Measurements from ENCODE around the gene ZAR1L.

Gene ZAR1L

DNA sequence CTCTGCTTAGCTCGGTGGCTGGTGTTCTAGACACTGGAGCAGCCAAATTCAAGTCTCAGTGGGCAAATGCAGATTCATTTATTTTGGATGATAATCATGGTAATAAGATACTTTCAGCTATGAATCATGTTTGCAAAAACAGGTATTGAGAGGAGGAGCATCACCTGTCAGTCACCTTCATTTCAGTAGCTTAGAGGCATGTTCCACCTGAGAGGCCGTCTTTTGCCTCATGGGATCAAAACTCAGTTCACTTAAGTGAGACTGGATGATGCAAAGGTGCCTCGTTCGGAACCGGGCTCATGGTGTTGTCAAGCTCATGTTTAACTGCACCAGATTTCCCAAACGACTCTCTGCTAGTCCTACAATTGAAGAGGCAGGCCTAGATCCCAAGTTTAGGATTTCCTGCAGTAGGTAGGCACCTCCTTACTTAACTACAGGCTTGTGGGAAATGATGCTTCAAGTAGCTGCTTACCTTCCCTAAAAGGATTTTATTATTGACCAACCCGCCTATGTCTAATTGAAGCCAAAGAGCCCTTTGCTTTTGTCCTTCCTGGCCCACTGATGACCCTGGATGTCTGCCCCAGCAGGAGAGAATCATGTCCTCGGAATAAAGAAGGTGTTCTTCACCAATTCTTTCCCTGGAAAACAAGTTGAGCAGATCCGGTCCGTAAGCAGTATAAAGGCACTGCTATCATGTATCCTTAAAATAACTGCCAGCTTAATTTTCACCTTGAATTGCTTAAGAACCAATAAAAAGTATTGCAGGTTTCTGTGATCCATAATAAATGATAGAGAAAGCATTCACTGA is 60.0 kb downstream of the ZAR1L start:
- DNase-seq: no peak

DNA sequence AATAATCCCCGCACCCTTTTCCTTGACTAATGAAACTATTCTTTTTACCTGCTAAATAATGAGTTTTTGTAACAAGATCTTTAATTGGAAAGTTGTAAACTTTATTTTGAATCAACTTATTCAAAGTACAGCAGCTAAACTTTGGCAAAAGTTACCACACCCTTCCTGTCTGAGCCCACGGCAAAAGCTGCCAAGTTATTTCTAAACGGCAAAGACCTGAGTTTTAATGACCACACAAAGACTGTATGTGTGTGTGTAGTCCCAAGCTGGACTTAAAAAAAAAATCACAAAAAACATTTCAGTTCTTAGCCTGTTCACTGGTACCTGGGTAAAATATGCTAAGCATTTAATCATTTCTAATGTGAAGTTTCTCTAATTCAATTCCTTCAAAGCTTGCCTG is 60.7 kb downstream of the ZAR1L start:
- DNase-seq: no peak

DNA sequence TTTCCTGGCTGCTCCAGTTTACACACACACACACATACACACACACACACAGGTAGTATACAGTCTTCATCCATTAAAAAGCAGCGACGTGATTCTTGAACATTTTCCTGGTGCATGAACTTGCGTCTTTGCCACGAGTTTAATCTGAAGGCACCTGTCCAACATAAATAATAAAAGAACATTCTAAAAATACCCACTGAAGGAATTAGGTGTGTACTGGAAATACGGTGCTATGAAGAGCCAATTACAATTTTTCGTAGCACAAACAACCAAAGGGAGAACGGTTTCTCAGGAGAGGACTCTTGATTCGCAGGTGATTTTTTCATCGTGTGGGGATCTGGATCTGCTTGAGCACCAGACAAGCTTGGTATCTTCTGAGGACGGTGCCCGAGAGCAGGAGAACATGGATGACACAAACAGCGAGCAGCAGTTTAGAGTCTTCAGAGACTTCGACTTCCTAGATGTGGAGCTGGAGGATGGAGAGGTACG is 61.2 kb downstream of the ZAR1L start:
- DNase-seq: no peak
